Large intestine (tissue), 3 donors: ENCODE data around the gene TOGARAM2. TPM values are rescaled to one million over a fixed set of nuclear protein-coding genes. Genes with fewer than 3 reads are reported as not detected.
"Not testable (repeated sequence)": the region's sequence is repeated elsewhere in the genome, so short reads cannot be mapped to it uniquely, and the experiment has no call there.

Experiments used
- DNase-seq, 2 donors: peaks; one replicate each; pipeline versions ENCODE4 v3.0.0 to v3.0.0-alpha.2; 2013
- H3K27ac ChIP-seq: one replicate; pipeline ENCODE4 v1.5.1; 2013; ENCODE audit warnings: low read length
- H3K27me3 ChIP-seq: 2 replicates; pipeline ENCODE4 v1.6.1; 2013; ENCODE audit warnings: low read length; ENCODE audit not compliant: control insufficient read depth, insufficient read depth
- H3K36me3 ChIP-seq: 2 replicates; pipeline ENCODE4 v1.6.1; 2013; ENCODE audit warnings: low read length; ENCODE audit not compliant: control insufficient read depth, insufficient read depth
- H3K4me1 ChIP-seq: one replicate; pipeline ENCODE4 v1.6.1; 2013; ENCODE audit warnings: low read length; ENCODE audit not compliant: control insufficient read depth, insufficient read depth
- H3K4me3 ChIP-seq: one replicate; pipeline ENCODE4 v1.5.1; 2013; ENCODE audit warnings: low read length
- H3K9me3 ChIP-seq: one replicate; pipeline ENCODE4 v1.6.1; 2013; ENCODE audit warnings: mild to moderate bottlenecking, low read depth, low read length, moderate library complexity; ENCODE audit not compliant: control insufficient read depth
- WGBS: methylation state at CpG from one replicate; pipeline ENCODE4 v1.1.5; 2013; ENCODE audit warnings: low lambda C conversion rate; ENCODE audit not compliant: insufficient coverage; 5-methylcytosine and 5-hydroxymethylcytosine counted together
- polyA plus RNA-seq: library from polyadenylated mRNA; unstranded; fragments of 120-200 nt; gene quantifications from one replicate; pipeline ENCODE4 v1.2.1, GENCODE V29; 2013

The TOGARAM2 gene
- polyA plus RNA-seq, 1 donor: 2.1 TPM

DNA sequence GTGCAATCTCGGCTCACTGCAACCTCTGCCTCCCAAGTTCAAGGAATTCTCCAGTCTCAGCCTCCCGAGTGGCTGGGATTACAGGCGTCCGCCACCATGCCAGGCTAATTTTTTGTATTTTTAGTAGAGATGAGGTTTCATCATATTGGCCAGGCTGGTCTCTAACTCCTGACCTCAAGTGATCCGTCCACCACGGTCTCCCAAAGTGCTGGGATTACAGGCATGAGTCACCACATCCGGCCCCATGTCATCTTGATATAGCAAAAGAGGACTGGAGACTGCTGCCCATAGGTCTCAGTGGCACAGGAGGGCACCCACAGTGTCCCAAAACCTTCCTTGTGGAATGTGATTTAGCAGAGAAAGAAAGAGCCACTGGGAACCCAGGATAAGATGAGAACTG is 109.2 kb downstream of the TOGARAM2 start:
- not testable (repeated sequence) for H3K9me3 ChIP-seq, H3K27ac ChIP-seq, H3K27me3 ChIP-seq, H3K36me3 ChIP-seq, H3K4me3 ChIP-seq, DNase-seq, H3K4me1 ChIP-seq
- WGBS: no CpG with 5 or more reads among the region's 7 CpGs

GRCh38 chr2:29096969-29097368 is 115.9 kb downstream of the TOGARAM2 start:
- no peaks in the 10 kb centered on the region for H3K27me3 ChIP-seq
- H3K4me3 ChIP-seq: no peak overlapping the region
- no peaks in the 10 kb centered on the region for H3K9me3 ChIP-seq
- H3K27ac ChIP-seq: no peak overlapping the region
- H3K36me3 ChIP-seq: no peaks in the 10 kb centered on the region
- no CpG with 5 or more reads among the region's 8 CpGs for WGBS
- H3K4me1 ChIP-seq: no peaks in the 10 kb centered on the region
- no peak for DNase-seq

DNA sequence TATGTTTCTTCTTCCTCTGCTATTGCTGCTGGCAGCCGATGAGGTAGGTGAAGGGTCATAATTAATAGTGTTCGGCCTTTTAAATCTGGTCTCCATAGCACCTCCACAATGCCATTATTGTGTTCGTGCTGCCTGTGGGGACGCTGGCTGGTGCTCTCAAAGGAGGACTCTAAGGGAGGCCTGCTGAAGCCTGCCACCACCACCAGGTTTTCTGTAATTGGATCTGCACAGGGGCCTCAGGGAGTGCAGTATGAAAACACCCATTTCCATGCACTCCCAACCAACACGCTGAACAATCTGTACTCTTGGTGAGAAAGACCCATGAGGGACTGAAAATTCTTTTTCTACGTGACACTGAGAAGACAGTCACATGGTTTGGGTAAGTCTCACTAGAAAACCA is 116.5 kb downstream of the TOGARAM2 start:
- Histone ChIP-seq H3K36me3 (no peaks in the 10 kb centered on the region), H3K9me3 (no peaks in the 10 kb centered on the region), H3K4me1 (no peaks in the 10 kb centered on the region), H3K4me3 (no peak overlapping the region), H3K27ac (no peak overlapping the region), H3K27me3 (no peaks in the 10 kb centered on the region)
- no peak for DNase-seq
- WGBS: no CpG with 5 or more reads among the region's 6 CpGs

DNA sequence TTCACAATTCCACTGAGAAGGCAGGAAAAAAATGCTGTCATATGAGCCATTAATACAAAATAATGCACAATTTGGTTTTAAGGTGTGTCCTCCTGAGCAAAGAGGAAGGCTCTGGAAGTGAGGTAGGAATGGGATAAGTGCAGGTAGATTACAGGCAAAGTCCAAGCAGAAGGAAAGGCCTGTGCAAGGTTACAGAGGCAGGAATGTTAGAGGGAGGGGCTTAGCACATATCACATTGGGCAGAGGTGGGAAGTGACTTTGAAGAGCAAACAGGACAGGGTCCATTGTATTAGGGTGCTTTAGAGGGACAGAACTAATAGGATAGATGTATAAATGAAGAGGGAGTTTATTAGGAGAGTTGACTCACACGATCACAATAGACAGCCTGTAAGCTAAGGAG is 119.5 kb downstream of the TOGARAM2 start:
- no peaks in the 10 kb centered on the region for H3K36me3 ChIP-seq
- H3K27ac ChIP-seq: no peak overlapping the region
- no peak for DNase-seq
- no peaks in the 10 kb centered on the region for H3K4me1 ChIP-seq
- no peaks in the 10 kb centered on the region for H3K9me3 ChIP-seq
- H3K27me3 ChIP-seq: no peaks in the 10 kb centered on the region
- WGBS: no CpG with 5 or more reads among the region's 1 CpG
- H3K4me3 ChIP-seq: no peak overlapping the region

Other genes starting within 250 kb of the TOGARAM2 start
- gene PPP1CB, start 229.5 kb upstream of the TOGARAM2 start, polyA plus RNA-seq: 178 TPM
- 3.1 TPM for gene SPDYA, start 170.5 kb upstream of the TOGARAM2 start, polyA plus RNA-seq
- 15.8 TPM for gene TRMT61B, start 111.0 kb upstream of the TOGARAM2 start, polyA plus RNA-seq
- 34.7 TPM for gene WDR43, start 86.6 kb upstream of the TOGARAM2 start, polyA plus RNA-seq
- 0.01 TPM for gene PCARE, start 93.2 kb downstream of the TOGARAM2 start, polyA plus RNA-seq
- gene CLIP4, start 134.1 kb downstream of the TOGARAM2 start, polyA plus RNA-seq: 4.3 TPM